ENCODE data around the gene GALNT1.

The GALNT1 gene

GRCh38 chr18:35707674-35708073 lies 126.1 kb downstream of the GALNT1 start:
- Histone ChIP-seq H3K9me2 (replicated peaks; ENCODE audit: insufficient read depth, low read length) (no peaks in the 10 kb centered on the region), H3K27ac (ENCODE audit: low read length) (no peak overlapping the region), H3K36me3 (replicated peaks; ENCODE audit: insufficient read depth, low read length) (no peaks in the 10 kb centered on the region), H3K9ac (ENCODE audit: low read length) (no peak overlapping the region), H3K4me2 (ENCODE audit: low read depth, low read length) (no peak overlapping the region), H3K9me3 (replicated peaks; ENCODE audit: insufficient read depth, low read length) (no peaks in the 10 kb centered on the region), H3K79me2 (ENCODE audit: low read length) (no peaks in the 10 kb centered on the region), H3K4me1 (ENCODE audit: low read length) (no peaks in the 10 kb centered on the region), H3K4me3 (ENCODE audit: low read length) (no peak overlapping the region), H4K20me1 (ENCODE audit: insufficient read depth, low read length) (no peaks in the 10 kb centered on the region), H3K27me3 (replicated peaks; ENCODE audit: insufficient read depth, low read length) (no peaks in the 10 kb centered on the region), H2AFZ (ENCODE audit: low read length) (no peak overlapping the region), H3F3A (ENCODE audit: insufficient read depth, low read length) (no peaks in the 10 kb centered on the region)
- no peak for TF ChIP-seq CTCF (IDR thresholded peaks at IDR 0.05; ENCODE audit: low read length)
- no peak for TF ChIP-seq EZH2 (optimal IDR thresholded peaks at IDR 0.05; ENCODE audit: low read depth, low read length)
- no peak for TF ChIP-seq EZH2phosphoT487 (IDR thresholded peaks at IDR 0.05; ENCODE audit: low read length)
- DNase-seq = no peak

- Histone ChIP-seq H3K4me1 (ENCODE audit: low read length) (no peaks in the 10 kb centered on the region), H3K9me2 (replicated peaks; ENCODE audit: insufficient read depth, low read length) (no peaks in the 10 kb centered on the region), H3K4me2 (ENCODE audit: low read depth, low read length) (no peak overlapping the region), H3K4me3 (ENCODE audit: low read length) (no peak overlapping the region), H2AFZ (ENCODE audit: low read length) (no peak overlapping the region), H3K27me3 (replicated peaks; ENCODE audit: insufficient read depth, low read length) (no peaks in the 10 kb centered on the region), H3K36me3 (replicated peaks; ENCODE audit: insufficient read depth, low read length) (no peaks in the 10 kb centered on the region), H3F3A (ENCODE audit: insufficient read depth, low read length) (no peaks in the 10 kb centered on the region), H3K79me2 (ENCODE audit: low read length) (no peaks in the 10 kb centered on the region), H3K9ac (ENCODE audit: low read length) (no peak overlapping the region), H3K27ac (ENCODE audit: low read length) (no peak overlapping the region), H3K9me3 (replicated peaks; ENCODE audit: insufficient read depth, low read length) (no peaks in the 10 kb centered on the region), H4K20me1 (ENCODE audit: insufficient read depth, low read length) (no peaks in the 10 kb centered on the region)
- TF ChIP-seq EZH2phosphoT487 (IDR thresholded peaks at IDR 0.05; ENCODE audit: low read length) (no peak), EZH2 (optimal IDR thresholded peaks at IDR 0.05; ENCODE audit: low read depth, low read length) (no peak), CTCF (IDR thresholded peaks at IDR 0.05; ENCODE audit: low read length) (no peak)
- no peak for DNase-seq
Measured at GRCh38 chr18:35710581-35710980, 129.0 kb downstream of the GALNT1 start.

- H3K36me3 ChIP-seq (replicated peaks; ENCODE audit: insufficient read depth, low read length) = no peaks in the 10 kb centered on the region
Measured at GRCh38 chr18:35711227-35711626, 129.7 kb downstream of the GALNT1 start.

More at GRCh38 chr18:35711227-35711626, 129.7 kb downstream of the GALNT1 start:
- TF ChIP-seq CTCF (IDR thresholded peaks at IDR 0.05; ENCODE audit: low read length) = no peak
- no peak for TF ChIP-seq EZH2 (optimal IDR thresholded peaks at IDR 0.05; ENCODE audit: low read depth, low read length)
- no peak for TF ChIP-seq EZH2phosphoT487 (IDR thresholded peaks at IDR 0.05; ENCODE audit: low read length)
- DNase-seq = no peak
- no peaks in the 10 kb centered on the region for H3K4me1 ChIP-seq (ENCODE audit: low read length)
- no peak overlapping the region for H3K4me2 ChIP-seq (ENCODE audit: low read depth, low read length)
- no peaks in the 10 kb centered on the region for H3F3A ChIP-seq (ENCODE audit: insufficient read depth, low read length)
- H3K9me3 ChIP-seq (replicated peaks; ENCODE audit: insufficient read depth, low read length) = no peaks in the 10 kb centered on the region
- H3K9ac ChIP-seq (ENCODE audit: low read length) = no peak overlapping the region
- no peak overlapping the region for H2AFZ ChIP-seq (ENCODE audit: low read length)
- no peaks in the 10 kb centered on the region for H3K9me2 ChIP-seq (replicated peaks; ENCODE audit: insufficient read depth, low read length)
- H3K4me3 ChIP-seq (ENCODE audit: low read length) = no peak overlapping the region
- H4K20me1 ChIP-seq (ENCODE audit: insufficient read depth, low read length) = no peaks in the 10 kb centered on the region
- no peak overlapping the region for H3K27ac ChIP-seq (ENCODE audit: low read length)
- H3K27me3 ChIP-seq (replicated peaks; ENCODE audit: insufficient read depth, low read length) = no peaks in the 10 kb centered on the region
- H3K79me2 ChIP-seq (ENCODE audit: low read length) = no peaks in the 10 kb centered on the region
